Endothelial cell of umbilical vein (primary cell): Measurements from ENCODE around the gene ACBD6. TPM values are rescaled to one million over a fixed set of nuclear protein-coding genes. Genes with fewer than 3 reads are reported as not detected.

Experiments
- BruUV-seq: library from RNA; stranded (reverse); fragments of 400-500 nt; replicated peaks from 2 replicates; lab custom pipeline; 2021; lab: Mats Ljungman, UMichigan
- CTCF ChIA-PET: fragments of 300-600, 350-600 bp; sonication (Branson Sonifier 250); formaldehyde crosslinking; loops from one replicate; lab custom pipeline; 2021; ENCODE audit warnings: antibody characterized with exemption, inconsistent platforms; lab: Charles Lee
- POLR2A ChIA-PET: fragments of 300-600, 350-600 bp; sonication (Branson Sonifier 250); formaldehyde crosslinking; loops from one replicate; lab custom pipeline; 2021; ENCODE audit warnings: antibody characterized with exemption, inconsistent platforms; lab: Charles Lee
- DNase-seq: peaks from one replicate; pipeline ENCODE4 v3.0.0-alpha.2; 2011; ENCODE audit warnings: low read depth, low spot score
- FAIRE-seq: peaks from 2 replicates; lab custom pipeline; 2011; peaks lifted over from hg19 to GRCh38; lab: Jason Lieb, UNC
- H2AFZ ChIP-seq: 2 replicates; pipeline ENCODE4 v1.6.0; 2012; ENCODE audit warnings: low read depth, low read length, control low read depth, inconsistent platforms
- H3K27ac ChIP-seq: 2 replicates; pipeline ENCODE4 v1.5.1; 2011; ENCODE audit warnings: low read depth, mild to moderate bottlenecking, control low read depth, low read length, moderate library complexity; ENCODE audit not compliant: insufficient read depth
- H3K27me3 ChIP-seq, 2 experiments: 2 replicates each; pipeline versions ENCODE4 v1.6.0 to v1.6.1; 2011; ENCODE audit warnings: low read length in 2 of 2, mixed read lengths in 1 of 2; ENCODE audit not compliant: control insufficient read depth in 2 of 2, insufficient read depth in 2 of 2
- H3K36me3 ChIP-seq, 2 experiments: 2 replicates in 1 of 2; 3 replicates in 1 of 2; pipeline ENCODE4 v1.5.1; 2011; ENCODE audit warnings: low read length in 2 of 2, mild to moderate bottlenecking in 1 of 2, moderate library complexity in 1 of 2; ENCODE audit not compliant: control insufficient read depth in 2 of 2, insufficient read depth in 2 of 2; ENCODE audit errors: extremely low read depth in 1 of 2
- H3K4me1 ChIP-seq: 3 replicates; pipeline ENCODE4 v1.5.1; 2011; ENCODE audit warnings: mild to moderate bottlenecking, low read length; ENCODE audit not compliant: control insufficient read depth, insufficient read depth; ENCODE audit errors: extremely low read depth
- H3K4me2 ChIP-seq: 2 replicates; pipeline ENCODE4 v1.6.1; 2011; ENCODE audit warnings: low read length, control low read depth, mixed read lengths; ENCODE audit not compliant: insufficient read depth
- H3K4me3 ChIP-seq, 3 experiments: fragments of 200-600 bp in 1 of 3; sonication (generic), shearing (Covaris generic) in 1 of 3; replicated peaks in 1 of 3; 2 replicates each; pipeline ENCODE4 v1.5.1; 2011 to 2016; ENCODE audit warnings: control low read depth in 3 of 3, low read length in 3 of 3, mild to moderate bottlenecking in 2 of 3, inconsistent platforms in 1 of 3, low read depth in 1 of 3, moderate library complexity in 1 of 3; ENCODE audit not compliant: insufficient read depth in 1 of 3
- H3K79me2 ChIP-seq: 2 replicates; pipeline ENCODE4 v1.6.0; 2012; ENCODE audit warnings: low read length, inconsistent platforms; ENCODE audit not compliant: control insufficient read depth, insufficient read depth
- H3K9ac ChIP-seq: replicated peaks from 2 replicates; pipeline ENCODE3; 2011; ENCODE audit warnings: low read length, control low read depth; ENCODE audit not compliant: insufficient read depth; ENCODE audit errors: extremely low read depth
- H3K9me1 ChIP-seq: replicated peaks from 3 replicates; pipeline ENCODE4 v1.6.0; 2011; ENCODE audit warnings: mild to moderate bottlenecking, low read length; ENCODE audit not compliant: control insufficient read depth, insufficient read depth; ENCODE audit errors: extremely low read depth
- H3K9me3 ChIP-seq: replicated peaks from 2 replicates; pipeline ENCODE4 v1.5.1; 2012; ENCODE audit warnings: low read length, inconsistent platforms; ENCODE audit not compliant: control insufficient read depth, insufficient read depth
- H4K20me1 ChIP-seq: replicated peaks from 2 replicates; pipeline ENCODE3; 2011; ENCODE audit warnings: mild to moderate bottlenecking, low read length; ENCODE audit not compliant: control insufficient read depth, insufficient read depth; ENCODE audit errors: extremely low read depth
- EZH2 ChIP-seq: IDR thresholded peaks from 2 replicates; pipeline ENCODE4 v1.6.1; 2012; ENCODE audit warnings: borderline replicate concordance, low read depth, mild to moderate bottlenecking, moderate library complexity, low read length, inconsistent platforms; ENCODE audit not compliant: severe bottlenecking
- FOS ChIP-seq: IDR thresholded peaks from 2 replicates; pipeline ENCODE4 v1.6.1; 2011; ENCODE audit warnings: mild to moderate bottlenecking, low read length, moderate library complexity, borderline replicate concordance; ENCODE audit not compliant: insufficient read depth
- JUN ChIP-seq: IDR thresholded peaks from 2 replicates; pipeline ENCODE4 v1.6.1; 2011; ENCODE audit warnings: borderline replicate concordance, low read depth; ENCODE audit not compliant: insufficient read length, insufficient read depth
- MYC ChIP-seq: IDR thresholded peaks from one replicate; pipeline ENCODE4 v1.6.1; 2011; ENCODE audit warnings: mild to moderate bottlenecking, low read depth, low read length
- POLR2A ChIP-seq: IDR thresholded peaks from 2 replicates; pipeline ENCODE4 v1.6.1; 2012; ENCODE audit warnings: low read depth, mild to moderate bottlenecking, control low read depth, low read length
- POLR2AphosphoS5 ChIP-seq: IDR thresholded peaks from 2 replicates; pipeline ENCODE4 v1.6.1; 2012; ENCODE audit warnings: low read depth, mild to moderate bottlenecking, control low read depth, low read length, moderate library complexity; ENCODE audit not compliant: insufficient read depth
- dilution Hi-C: fragments of 300-500 bp; cut with MboI; formaldehyde crosslinking; loops from one replicate; pipeline ENCODE4 v1.15.0; 2019; ENCODE audit warnings: low sequenced_read_pairs; ENCODE audit not compliant: extremely low pct_ligation_motif_present
- intact Hi-C: fragments of 100-400 bp; cut with micrococcal nuclease; formaldehyde crosslinking; loops from one replicate; pipeline ENCODE4 v1.10.0; 2022
- polyA plus RNA-seq, 4 experiments: library from polyadenylated mRNA; depleted of rRNA in 3 of 4; stranded (reverse) in 3 of 4; unstranded in 1 of 4; fragments of >200 nt; gene quantifications; 2 replicates each; pipeline versions ENCODE4 v1.2.1 to v1.2.3, GENCODE V29; 2011 to 2012; ENCODE audit warnings: missing spikeins in 1 of 4
- total RNA-seq: library from RNA; stranded (reverse); gene quantifications from 2 replicates; pipeline ENCODE4 v1.2.3, GENCODE V29; 2021
- TF ChIP-seq, protein P1 (sequence below): IDR thresholded peaks from 2 replicates; pipeline ENCODE4 v1.6.1; 2011; ENCODE audit not compliant: insufficient read depth, insufficient read length
- TF ChIP-seq, protein P2 (sequence below), 2 donors: IDR thresholded peaks; 1 replicate in 1 of 2; 2 replicates in 1 of 2; pipeline ENCODE4 v1.5.1; 2011; ENCODE audit warnings: low read length in 2 of 2, mild to moderate bottlenecking in 2 of 2, moderate library complexity in 2 of 2, control low read depth in 1 of 2, inconsistent platforms in 1 of 2, low read depth in 1 of 2; ENCODE audit not compliant: insufficient read depth in 1 of 2; ENCODE audit errors: extremely low read depth in 1 of 2

Gene ACBD6
- total and polyA plus RNA-seq, 2 donors (not counting 3 experiments of a cell fraction or from before 2014, with no cell fraction given), result 55.6 to 56.4 TPM

GRCh38 chr1:180470031-180470430, 32.3 kb downstream of the ACBD6 start:
- Histone ChIP-seq H4K20me1 (no peaks in the 10 kb centered on the region), H3K9ac (no peak overlapping the region), H3K4me3 (no peak overlapping the region), H2AFZ (no peak overlapping the region), H3K9me1 (no peaks in the 10 kb centered on the region), H3K27ac (no peak overlapping the region), H3K4me1 (no peaks in the 10 kb centered on the region), H3K36me3 (no peaks in the 10 kb centered on the region), H3K4me2 (no peak overlapping the region), H3K79me2 (peaks cover 5% of the 10 kb centered on the region), H3K9me3 (no peaks in the 10 kb centered on the region), H3K27me3 (no peaks in the 10 kb centered on the region)
- BruUV-seq, result no TSS peak
- intact Hi-C loops, result no loop called here
- FAIRE-seq (no peak), DNase-seq (no peak)
- dilution Hi-C loops, result no loop called here
- TF ChIP-seq EZH2 (no peak), POLR2A (no peak), FOS (no peak), MYC (no peak)
- TF ChIP-seq, protein P1, sequence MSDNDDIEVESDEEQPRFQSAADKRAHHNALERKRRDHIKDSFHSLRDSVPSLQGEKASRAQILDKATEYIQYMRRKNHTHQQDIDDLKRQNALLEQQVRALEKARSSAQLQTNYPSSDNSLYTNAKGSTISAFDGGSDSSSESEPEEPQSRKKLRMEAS, result no peak
- ChIA-PET POLR2A (no interaction called here), CTCF (interaction anchor here (0.6 to 1.2 kb wide), 2 partner anchors 13 to 217 kb away, joined by 3 to 4 read pairs; no protein-coding TSS in a partner anchor)

DNA sequence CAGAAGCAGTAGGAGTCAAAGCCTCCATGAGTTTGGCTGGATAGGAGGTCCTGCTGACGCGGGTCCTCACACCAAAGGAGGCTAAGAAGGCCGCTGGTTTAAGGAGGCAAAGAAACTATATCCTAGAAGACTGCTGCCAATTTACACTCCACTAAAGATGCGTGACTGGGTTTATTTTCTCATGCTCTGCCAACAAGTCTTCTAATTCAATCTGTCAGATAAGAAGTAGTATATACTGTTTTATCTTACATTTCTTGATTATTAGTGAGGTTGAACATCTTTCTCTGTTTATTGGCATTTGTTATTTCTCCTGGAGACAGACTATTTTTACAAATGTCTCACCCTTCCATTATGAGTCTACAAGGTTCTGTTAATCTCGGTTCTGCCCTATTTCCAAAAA, 34.1 kb downstream of the ACBD6 start:
- no peaks in the 10 kb centered on the region for H3K36me3 ChIP-seq
- H3K79me2 ChIP-seq, result peaks cover 17% of the 10 kb centered on the region
- H3K9ac ChIP-seq, result no peak overlapping the region
- H3K27me3 ChIP-seq, result no peaks in the 10 kb centered on the region
- no peaks in the 10 kb centered on the region for H3K9me1 ChIP-seq
- TF ChIP-seq MYC, result no peak
- no peak for TF ChIP-seq JUN
- TF ChIP-seq, protein P2, sequence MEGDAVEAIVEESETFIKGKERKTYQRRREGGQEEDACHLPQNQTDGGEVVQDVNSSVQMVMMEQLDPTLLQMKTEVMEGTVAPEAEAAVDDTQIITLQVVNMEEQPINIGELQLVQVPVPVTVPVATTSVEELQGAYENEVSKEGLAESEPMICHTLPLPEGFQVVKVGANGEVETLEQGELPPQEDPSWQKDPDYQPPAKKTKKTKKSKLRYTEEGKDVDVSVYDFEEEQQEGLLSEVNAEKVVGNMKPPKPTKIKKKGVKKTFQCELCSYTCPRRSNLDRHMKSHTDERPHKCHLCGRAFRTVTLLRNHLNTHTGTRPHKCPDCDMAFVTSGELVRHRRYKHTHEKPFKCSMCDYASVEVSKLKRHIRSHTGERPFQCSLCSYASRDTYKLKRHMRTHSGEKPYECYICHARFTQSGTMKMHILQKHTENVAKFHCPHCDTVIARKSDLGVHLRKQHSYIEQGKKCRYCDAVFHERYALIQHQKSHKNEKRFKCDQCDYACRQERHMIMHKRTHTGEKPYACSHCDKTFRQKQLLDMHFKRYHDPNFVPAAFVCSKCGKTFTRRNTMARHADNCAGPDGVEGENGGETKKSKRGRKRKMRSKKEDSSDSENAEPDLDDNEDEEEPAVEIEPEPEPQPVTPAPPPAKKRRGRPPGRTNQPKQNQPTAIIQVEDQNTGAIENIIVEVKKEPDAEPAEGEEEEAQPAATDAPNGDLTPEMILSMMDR (IDR thresholded peaks at IDR 0.05; ENCODE audit: extremely low read depth in 1 of 2, insufficient read depth in 1 of 2, low read depth in 1 of 2, low read length in 2 of 2), result no peak
- no peak for TF ChIP-seq EZH2
- no peak for TF ChIP-seq POLR2AphosphoS5
- TF ChIP-seq FOS, result no peak
- TF ChIP-seq, protein P1, result no peak
- no peaks in the 10 kb centered on the region for H4K20me1 ChIP-seq
- H3K4me2 ChIP-seq, result no peak overlapping the region
- intact Hi-C loops (no loop called here), dilution Hi-C loops (no loop called here)
- no TSS peak for BruUV-seq
- no peak overlapping the region for H2AFZ ChIP-seq
- H3K4me1 ChIP-seq, result no peaks in the 10 kb centered on the region
- no peak for FAIRE-seq
- CTCF ChIA-PET, result no interaction called here
- DNase-seq, result no peak
- H3K9me3 ChIP-seq, result no peaks in the 10 kb centered on the region
- no peak overlapping the region for H3K4me3 ChIP-seq
- H3K27ac ChIP-seq, result no peak overlapping the region
- POLR2A ChIA-PET, result no interaction called here
